ENCODE data around the gene IL4I1.

Gene IL4I1

DNA sequence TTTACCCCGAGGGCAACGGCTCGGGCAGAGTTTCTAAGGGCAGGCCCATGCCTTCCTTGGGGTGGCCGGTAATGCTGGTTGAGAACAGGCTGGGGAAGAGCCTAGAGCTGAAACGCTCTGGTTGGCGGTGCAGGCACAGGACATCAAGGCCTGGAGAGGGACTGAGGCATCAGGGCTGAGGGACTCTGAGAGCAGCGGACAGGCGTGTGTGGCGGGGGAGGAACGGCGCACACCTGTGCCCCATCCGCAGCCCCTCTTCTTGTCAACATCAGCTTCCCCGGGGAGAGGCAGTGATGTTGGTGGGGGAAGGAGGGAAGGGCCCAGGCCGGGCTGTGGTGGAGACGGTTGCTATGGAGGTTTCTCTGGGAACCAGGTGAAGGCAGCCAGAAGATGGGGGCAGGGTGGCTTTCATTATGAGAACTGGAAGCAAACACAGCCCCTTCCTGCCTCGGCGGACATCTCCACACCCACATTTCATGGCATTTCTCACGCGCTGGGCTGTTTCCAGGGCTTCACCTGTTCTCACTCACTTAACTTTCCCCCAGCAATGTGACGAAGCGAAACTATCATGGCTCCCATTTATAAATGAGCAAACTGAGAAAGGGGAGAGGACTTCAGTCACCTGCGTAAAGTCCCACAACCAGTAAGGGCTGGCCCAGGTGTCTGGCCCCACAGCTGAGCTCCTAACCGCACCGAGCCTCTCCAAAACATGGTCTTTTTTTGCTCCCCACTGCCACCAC lies 24.1 kb upstream of the IL4I1 start:
- peaks cover 38 to 93% of the 10 kb centered on the region in 2 donors for H3K36me3 ChIP-seq (replicated peaks in 1 of 2; ENCODE audit: control insufficient read depth in 2 of 2, insufficient read depth in 2 of 2, low read length in 2 of 2)
- H2BK12ac ChIP-seq (ENCODE audit: low read length), result no peak overlapping the region
- no peak overlapping the region for H2BK5ac ChIP-seq (ENCODE audit: low read length)
- H2BK15ac ChIP-seq (ENCODE audit: low read length), result no peak overlapping the region
- H2AFZ ChIP-seq (ENCODE audit: low read length), result no peak overlapping the region
- H3K9ac ChIP-seq (ENCODE audit: low read depth, low read length, poor library complexity), result peak overlapping the region; percentile 50
- H3K18ac ChIP-seq (ENCODE audit: low read length), result no peak overlapping the region
- H3K4ac ChIP-seq (ENCODE audit: low read length), result no peak overlapping the region
- peaks cover 2 to 3% of the 10 kb centered on the region in 2 donors for H3K9me3 ChIP-seq (replicated peaks in 1 of 2; ENCODE audit: control insufficient read depth in 2 of 2, insufficient read depth in 1 of 2, low read depth in 1 of 2, low read length in 2 of 2)
- no peak overlapping the region for H3K14ac ChIP-seq (ENCODE audit: low read length)
- H3K79me1 ChIP-seq (ENCODE audit: low read depth, low read length), result peaks cover 35% of the 10 kb centered on the region
- H3K27ac ChIP-seq (replicated peaks; ENCODE audit: low read length), result no peak overlapping the region
- no peak overlapping the region for H3K4me2 ChIP-seq (ENCODE audit: insufficient read depth, low read length, poor library complexity, severe bottlenecking)
- H2BK120ac ChIP-seq (ENCODE audit: low read depth, low read length), result no peak overlapping the region
- DNase-seq (ENCODE audit: low spot score), result no peak
- no peak overlapping the region for H3K4me3 ChIP-seq (ENCODE audit: low read length in 2 of 2)
- H3K27me3 ChIP-seq (ENCODE audit: control insufficient read depth in 3 of 3, insufficient read depth in 3 of 3, low read depth in 1 of 3, low read length in 3 of 3), result no peaks in the 10 kb centered on the region
- peak overlapping the region; percentile 11 for H3K23ac ChIP-seq (ENCODE audit: low read depth, low read length, poor library complexity)
- H3K4me1 ChIP-seq (ENCODE audit: control insufficient read depth in 2 of 2, insufficient read depth in 1 of 2, low read depth in 1 of 2, low read length in 2 of 2), result peaks cover 0 to 12% of the 10 kb centered on the region in 2 donors
- no peak overlapping the region for H2AK5ac ChIP-seq (ENCODE audit: low read depth, low read length)
- no peak overlapping the region for H4K8ac ChIP-seq (ENCODE audit: low read depth, low read length)
- H4K91ac ChIP-seq (ENCODE audit: low read depth, low read length, poor library complexity), result no peak overlapping the region
- no CpG with 5 or more reads among the region's 24 CpGs for WGBS, 2 donors (ENCODE audit: extremely low coverage in 2 of 2, insufficient read length in 2 of 2, insufficient replicate concordance in 1 of 2)

DNA sequence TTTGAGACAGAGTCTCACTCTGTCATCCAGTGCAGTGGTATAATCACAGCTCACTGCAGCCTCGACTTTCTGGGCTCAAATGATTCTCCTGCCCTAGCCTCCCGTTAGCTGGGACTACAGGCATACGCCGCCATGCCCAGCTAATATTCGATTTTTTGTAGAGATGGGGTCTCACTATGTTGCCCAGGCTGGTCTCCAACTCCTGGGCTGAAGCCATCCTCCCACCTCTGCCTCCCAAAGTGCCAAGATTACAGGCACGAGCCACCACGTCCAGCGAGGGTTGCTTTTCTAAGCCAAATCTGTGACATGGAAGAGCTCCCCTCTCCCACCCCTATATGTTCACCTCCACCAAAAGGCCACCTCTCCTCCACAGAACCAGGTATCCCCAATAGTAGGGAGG lies 21.4 kb upstream of the IL4I1 start:
- Histone ChIP-seq H3K27ac (replicated peaks; ENCODE audit: low read length) (no peak overlapping the region), H3K4me3 (ENCODE audit: low read length in 2 of 2) (no peak overlapping the region), H2AFZ (ENCODE audit: low read length) (no peak overlapping the region), H3K9me3 (replicated peaks in 1 of 2; ENCODE audit: control insufficient read depth in 2 of 2, insufficient read depth in 1 of 2, low read depth in 1 of 2, low read length in 2 of 2) (peaks cover 5 to 7% of the 10 kb centered on the region in 2 donors), H3K4me2 (ENCODE audit: insufficient read depth, low read length, poor library complexity, severe bottlenecking) (no peak overlapping the region), H3K23ac (ENCODE audit: low read depth, low read length, poor library complexity) (no peak overlapping the region), H4K8ac (ENCODE audit: low read depth, low read length) (no peak overlapping the region), H2BK5ac (ENCODE audit: low read length) (no peak overlapping the region), H3K18ac (ENCODE audit: low read length) (no peak overlapping the region), H3K4ac (ENCODE audit: low read length) (no peak overlapping the region), H2BK12ac (ENCODE audit: low read length) (no peak overlapping the region), H4K91ac (ENCODE audit: low read depth, low read length, poor library complexity) (no peak overlapping the region), H3K9ac (ENCODE audit: low read depth, low read length, poor library complexity) (no peak overlapping the region), H2BK15ac (ENCODE audit: low read length) (no peak overlapping the region), H2BK120ac (ENCODE audit: low read depth, low read length) (no peak overlapping the region), H3K79me1 (ENCODE audit: low read depth, low read length) (peaks cover 30% of the 10 kb centered on the region), H3K27me3 (ENCODE audit: control insufficient read depth in 3 of 3, insufficient read depth in 3 of 3, low read depth in 1 of 3, low read length in 3 of 3) (no peaks in the 10 kb centered on the region), H2AK5ac (ENCODE audit: low read depth, low read length) (no peak overlapping the region), H3K36me3 (replicated peaks in 1 of 2; ENCODE audit: control insufficient read depth in 2 of 2, insufficient read depth in 2 of 2, low read length in 2 of 2) (peaks cover 43 to 91% of the 10 kb centered on the region in 2 donors), H3K4me1 (ENCODE audit: control insufficient read depth in 2 of 2, insufficient read depth in 1 of 2, low read depth in 1 of 2, low read length in 2 of 2) (peaks cover 0 to 12% of the 10 kb centered on the region in 2 donors), H3K14ac (ENCODE audit: low read length) (no peak overlapping the region)
- WGBS, 2 donors (ENCODE audit: extremely low coverage in 2 of 2, insufficient read length in 2 of 2, insufficient replicate concordance in 1 of 2), result no CpG with 5 or more reads among the region's 8 CpGs
- DNase-seq (ENCODE audit: low spot score), result no peak

DNA sequence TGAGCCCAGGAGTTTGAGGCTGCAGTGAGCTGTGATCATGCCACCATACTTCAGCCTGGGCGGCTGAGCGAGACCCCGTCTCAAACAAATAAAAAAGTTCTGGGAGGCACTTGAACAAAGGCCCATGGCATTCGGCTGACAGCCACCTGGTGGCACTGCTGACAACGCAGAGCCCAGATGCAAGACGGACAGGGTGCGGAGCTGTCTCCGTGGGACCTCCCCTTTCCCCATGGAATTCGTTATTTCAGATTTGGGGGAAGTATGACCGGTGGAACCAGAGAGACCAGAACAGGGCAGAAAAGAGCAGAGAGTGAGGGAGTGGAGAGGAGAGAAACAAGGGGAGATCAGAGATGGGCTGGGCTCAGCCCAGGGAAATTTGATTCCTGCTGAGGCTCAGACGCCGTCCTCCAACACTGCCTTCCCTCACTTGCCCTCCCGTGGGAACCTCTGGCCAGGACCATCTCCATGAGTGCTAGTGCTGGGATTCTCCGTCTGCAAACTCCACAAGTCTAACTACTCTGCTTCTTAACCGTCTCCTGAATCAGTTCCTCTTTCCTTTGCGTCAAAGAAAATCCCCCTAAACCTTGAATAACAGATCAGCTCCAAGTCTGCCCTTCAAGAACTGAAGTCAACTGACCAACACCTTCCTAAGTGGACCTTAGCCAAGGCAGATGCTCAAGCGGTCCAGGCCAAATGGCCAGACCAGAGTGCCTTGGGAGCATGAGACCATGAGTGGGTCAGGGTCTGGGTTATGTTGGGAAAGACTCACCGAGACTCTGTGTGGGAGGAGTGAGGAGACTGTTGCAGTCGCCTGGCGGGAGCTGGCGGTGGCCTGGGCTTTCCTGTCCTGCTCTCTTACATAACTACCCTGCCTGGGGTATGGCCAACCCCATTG lies 20.4 kb upstream of the IL4I1 start:
- Histone ChIP-seq H3K27me3 (ENCODE audit: control insufficient read depth in 3 of 3, insufficient read depth in 3 of 3, low read depth in 1 of 3, low read length in 3 of 3) (no peaks in the 10 kb centered on the region), H3K9me3 (replicated peaks in 1 of 2; ENCODE audit: control insufficient read depth in 2 of 2, insufficient read depth in 1 of 2, low read depth in 1 of 2, low read length in 2 of 2) (peaks cover 5 to 7% of the 10 kb centered on the region in 2 donors), H2BK5ac (ENCODE audit: low read length) (no peak overlapping the region), H3K9ac (ENCODE audit: low read depth, low read length, poor library complexity) (no peak overlapping the region), H3K4ac (ENCODE audit: low read length) (no peak overlapping the region), H3K14ac (ENCODE audit: low read length) (no peak overlapping the region), H2AFZ (ENCODE audit: low read length) (no peak overlapping the region), H2BK120ac (ENCODE audit: low read depth, low read length) (no peak overlapping the region), H3K23ac (ENCODE audit: low read depth, low read length, poor library complexity) (no peak overlapping the region), H3K79me1 (ENCODE audit: low read depth, low read length) (peaks cover 27% of the 10 kb centered on the region), H2BK12ac (ENCODE audit: low read length) (no peak overlapping the region), H3K4me2 (ENCODE audit: insufficient read depth, low read length, poor library complexity, severe bottlenecking) (no peak overlapping the region), H3K27ac (replicated peaks; ENCODE audit: low read length) (no peak overlapping the region), H2AK5ac (ENCODE audit: low read depth, low read length) (no peak overlapping the region), H3K36me3 (replicated peaks in 1 of 2; ENCODE audit: control insufficient read depth in 2 of 2, insufficient read depth in 2 of 2, low read length in 2 of 2) (peaks cover 45 to 90% of the 10 kb centered on the region in 2 donors), H4K8ac (ENCODE audit: low read depth, low read length) (no peak overlapping the region), H4K91ac (ENCODE audit: low read depth, low read length, poor library complexity) (no peak overlapping the region), H3K18ac (ENCODE audit: low read length) (no peak overlapping the region), H2BK15ac (ENCODE audit: low read length) (no peak overlapping the region), H3K4me1 (ENCODE audit: control insufficient read depth in 2 of 2, insufficient read depth in 1 of 2, low read depth in 1 of 2, low read length in 2 of 2) (peaks cover 0 to 10% of the 10 kb centered on the region in 2 donors), H3K4me3 (ENCODE audit: low read length in 2 of 2) (no peak overlapping the region)
- no peak for DNase-seq (ENCODE audit: low spot score)
- WGBS, 2 donors (ENCODE audit: extremely low coverage in 2 of 2, insufficient read length in 2 of 2, insufficient replicate concordance in 1 of 2), result no CpG with 5 or more reads among the region's 21 CpGs

DNA sequence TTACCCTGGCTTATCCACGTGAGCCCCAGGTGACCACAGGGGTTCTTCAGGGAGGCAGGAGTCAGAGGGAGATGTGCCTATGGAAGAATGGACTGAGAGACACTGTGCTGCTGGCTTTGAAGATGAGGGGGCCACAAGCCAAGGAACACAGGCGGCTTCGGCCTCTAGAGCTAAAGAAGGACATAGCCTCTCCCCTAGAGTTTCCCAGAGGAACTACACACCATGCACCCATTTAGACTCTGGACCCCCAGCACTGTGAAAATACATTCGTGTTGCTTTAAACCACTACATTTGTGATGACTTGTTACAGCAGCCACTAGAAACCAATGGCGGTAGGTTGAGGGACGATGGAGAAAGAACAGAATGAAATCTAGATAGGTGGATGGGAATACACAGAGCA lies 18.6 kb upstream of the IL4I1 start:
- Histone ChIP-seq H3K18ac (ENCODE audit: low read length) (no peak overlapping the region), H3K36me3 (replicated peaks in 1 of 2; ENCODE audit: control insufficient read depth in 2 of 2, insufficient read depth in 2 of 2, low read length in 2 of 2) (peaks cover 41 to 88% of the 10 kb centered on the region in 2 donors), H3K23ac (ENCODE audit: low read depth, low read length, poor library complexity) (no peak overlapping the region), H3K9me3 (replicated peaks in 1 of 2; ENCODE audit: control insufficient read depth in 2 of 2, insufficient read depth in 1 of 2, low read depth in 1 of 2, low read length in 2 of 2) (peaks cover 5 to 7% of the 10 kb centered on the region in 2 donors), H2BK15ac (ENCODE audit: low read length) (no peak overlapping the region), H2BK12ac (ENCODE audit: low read length) (no peak overlapping the region), H3K4ac (ENCODE audit: low read length) (no peak overlapping the region), H3K4me1 (ENCODE audit: control insufficient read depth in 2 of 2, insufficient read depth in 1 of 2, low read depth in 1 of 2, low read length in 2 of 2) (peaks cover 0 to 3% of the 10 kb centered on the region in 2 donors), H3K27me3 (ENCODE audit: control insufficient read depth in 3 of 3, insufficient read depth in 3 of 3, low read depth in 1 of 3, low read length in 3 of 3) (no peaks in the 10 kb centered on the region), H2AK5ac (ENCODE audit: low read depth, low read length) (no peak overlapping the region), H3K14ac (ENCODE audit: low read length) (no peak overlapping the region), H3K79me1 (ENCODE audit: low read depth, low read length) (peaks cover 20% of the 10 kb centered on the region), H4K91ac (ENCODE audit: low read depth, low read length, poor library complexity) (no peak overlapping the region), H2BK120ac (ENCODE audit: low read depth, low read length) (no peak overlapping the region), H3K4me2 (ENCODE audit: insufficient read depth, low read length, poor library complexity, severe bottlenecking) (no peak overlapping the region), H2AFZ (ENCODE audit: low read length) (no peak overlapping the region), H4K8ac (ENCODE audit: low read depth, low read length) (no peak overlapping the region), H3K27ac (replicated peaks; ENCODE audit: low read length) (no peak overlapping the region), H3K9ac (ENCODE audit: low read depth, low read length, poor library complexity) (no peak overlapping the region), H2BK5ac (ENCODE audit: low read length) (no peak overlapping the region), H3K4me3 (ENCODE audit: low read length in 2 of 2) (no peak overlapping the region)
- no CpG with 5 or more reads among the region's 6 CpGs for WGBS, 2 donors (ENCODE audit: extremely low coverage in 2 of 2, insufficient read length in 2 of 2, insufficient replicate concordance in 1 of 2)
- DNase-seq (ENCODE audit: low spot score), result no peak
